KOPT-K1 (cell line): Measurements from ENCODE around the gene APBB1IP.

Experiments
- H3K27ac ChIP-seq: fragments of 200-600 bp; sonication (generic); 2 replicates; pipeline ENCODE4 v1.5.1; 2016; ENCODE audit warnings: antibody characterized with exemption, mild to moderate bottlenecking, low read depth, low read length; ENCODE audit not compliant: poor library complexity, severe bottlenecking
- H3K36me3 ChIP-seq: fragments of 200-600 bp; sonication (generic); 2 replicates; pipeline ENCODE4 v1.5.1; 2017; ENCODE audit warnings: antibody characterized with exemption, mild to moderate bottlenecking, low read length, moderate library complexity; ENCODE audit not compliant: insufficient read depth
- H3K9me3 ChIP-seq: fragments of 200-600 bp; sonication (generic); 2 replicates; pipeline ENCODE4 v1.5.1; 2017; ENCODE audit warnings: antibody characterized with exemption, low read length, mild to moderate bottlenecking; ENCODE audit not compliant: insufficient read depth, poor library complexity, severe bottlenecking

The APBB1IP gene

DNA sequence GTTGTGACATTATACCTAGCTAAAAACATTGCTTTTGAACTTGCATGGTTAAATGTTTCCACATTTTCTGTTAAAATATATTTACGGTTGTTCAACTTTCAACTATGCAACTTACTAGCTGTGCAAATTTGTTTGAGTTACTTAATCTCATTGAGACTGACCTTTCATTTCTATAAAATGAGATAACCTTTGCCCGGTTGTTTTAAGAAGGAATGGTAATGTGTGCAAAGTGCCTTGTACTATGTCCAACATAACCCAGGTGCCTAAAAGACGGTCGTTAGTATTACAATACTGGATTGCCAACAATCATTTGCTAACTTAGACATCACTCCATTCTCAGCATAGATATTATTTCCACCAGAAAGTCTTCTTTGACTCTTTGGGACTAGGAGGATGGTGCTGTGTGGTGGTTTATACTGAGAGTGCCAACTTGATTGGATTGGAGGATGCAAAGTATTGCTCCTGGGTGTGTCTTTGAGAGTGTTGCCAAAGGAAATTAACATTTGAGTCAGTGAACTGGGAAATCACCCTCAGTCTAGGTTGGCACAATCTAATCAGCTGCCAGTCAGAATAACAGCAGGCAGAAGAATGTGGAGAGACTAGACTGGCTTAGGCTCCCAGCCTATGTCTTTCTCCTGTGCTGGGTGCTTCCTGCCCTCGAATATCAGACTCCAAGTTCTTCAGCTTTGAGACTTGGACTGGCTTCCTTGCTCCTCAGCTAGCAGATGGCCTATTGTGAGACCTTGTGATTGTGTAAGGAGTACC, 174.2 kb downstream of the APBB1IP start:
- no peaks in the 10 kb centered on the region for H3K36me3 ChIP-seq
- no peak overlapping the region for H3K27ac ChIP-seq
- no peaks in the 10 kb centered on the region for H3K9me3 ChIP-seq
